Activated naive CD8-positive, alpha-beta T cell treated with anti-CD3 and anti-CD28 coated beads, Interleukin-2, amount 10 ng/mL, durations not matched to agents 7 days and 5 days (primary cell): ENCODE measurements around the gene CDS2. TPM values are rescaled to one million over a fixed set of nuclear protein-coding genes. Genes with fewer than 3 reads are reported as not detected.
A peak's percentile ranks its signal among the peaks of the same experiment; 100 is the strongest.

Experiments used
- ATAC-seq: fragments of 150-1000 bp; cut with Tn5 transposase; one replicate; pipeline ENCODE4 v1.10.0; 2021; ENCODE audit warnings: low read depth, moderate library complexity
- POLR2A ChIA-PET: fragments of 350-600 bp; sonication (Branson Sonifier 250); formaldehyde crosslinking; loops from one replicate; lab custom pipeline; 2021; ENCODE audit warnings: antibody characterized with exemption; lab: Charles Lee
- DNase-seq: peaks from one replicate; pipeline ENCODE4 v3.0.0; 2021
- H3K27ac Mint-ChIP-seq: one replicate; pipeline ENCODE4 v1.8.0; 2022; ENCODE audit warnings: mild to moderate bottlenecking, mixed read lengths
- H3K27me3 Mint-ChIP-seq: one replicate; pipeline ENCODE4 v1.8.0; 2022; ENCODE audit warnings: mild to moderate bottlenecking, moderate library complexity, mixed read lengths
- H3K36me3 Mint-ChIP-seq: one replicate; pipeline ENCODE4 v1.8.0; 2021; ENCODE audit warnings: mild to moderate bottlenecking, mixed read lengths
- H3K4me1 Mint-ChIP-seq: one replicate; pipeline ENCODE4 v1.8.0; 2021; ENCODE audit warnings: mixed read lengths
- H3K4me3 Mint-ChIP-seq: one replicate; pipeline ENCODE4 v1.8.0; 2022; ENCODE audit warnings: mild to moderate bottlenecking, moderate library complexity, mixed read lengths
- H3K9me3 Mint-ChIP-seq: one replicate; pipeline ENCODE4 v1.8.0; 2021; ENCODE audit warnings: mixed read lengths
- total RNA-seq, 2 experiments: library from RNA; stranded (reverse); gene quantifications; one replicate each; pipeline ENCODE4 v1.2.3, GENCODE V29; 2021

CDS2 gene
- total RNA-seq, 2 experiments from 2014 or later = 59.1 to 59.2 TPM

- no peaks in the 10 kb centered on the region for H3K9me3 Mint-ChIP-seq
- ATAC-seq (no peak), DNase-seq (no peak)
- H3K4me3 Mint-ChIP-seq = no peak overlapping the region
- peaks cover 3% of the 10 kb centered on the region for H3K4me1 Mint-ChIP-seq
- H3K27me3 Mint-ChIP-seq = no peaks in the 10 kb centered on the region
- H3K27ac Mint-ChIP-seq = no peak overlapping the region
- POLR2A ChIA-PET = no interaction called here
- H3K36me3 Mint-ChIP-seq = peaks cover 10% of the 10 kb centered on the region
These were observed 55.1 kb downstream of the CDS2 start for GRCh38 chr20:5181958-5182357.

GRCh38 chr20:5182615-5183254 is 55.9 kb downstream of the CDS2 start:
- Mint-ChIP-seq H3K9me3 (no peaks in the 10 kb centered on the region), H3K27ac (no peak overlapping the region), H3K4me3 (no peak overlapping the region), H3K36me3 (peaks cover 10% of the 10 kb centered on the region), H3K4me1 (peaks cover 3% of the 10 kb centered on the region), H3K27me3 (no peaks in the 10 kb centered on the region)
- POLR2A ChIA-PET = no interaction called here
- no peak for ATAC-seq
- DNase-seq = no peak

GRCh38 chr20:5183731-5184474 is 57.1 kb downstream of the CDS2 start:
- Mint-ChIP-seq H3K36me3 (peaks cover 4% of the 10 kb centered on the region), H3K4me1 (peaks cover 1% of the 10 kb centered on the region), H3K27me3 (no peaks in the 10 kb centered on the region), H3K9me3 (no peaks in the 10 kb centered on the region), H3K4me3 (no peak overlapping the region), H3K27ac (no peak overlapping the region)
- POLR2A ChIA-PET = no interaction called here
- ATAC-seq (no peak), DNase-seq (no peak)

GRCh38 chr20:5184684-5185083 is 57.9 kb downstream of the CDS2 start:
- no peaks in the 10 kb centered on the region for H3K4me1 Mint-ChIP-seq
- no peak for DNase-seq
- POLR2A ChIA-PET = no interaction called here

GRCh38 chr20:5187122-5187521 is 60.3 kb downstream of the CDS2 start:
- POLR2A ChIA-PET = no interaction called here
- DNase-seq (no peak), ATAC-seq (no peak)
- Mint-ChIP-seq H3K27ac (no peak overlapping the region), H3K4me3 (no peak overlapping the region), H3K27me3 (no peaks in the 10 kb centered on the region), H3K9me3 (no peaks in the 10 kb centered on the region), H3K36me3 (peaks cover 9% of the 10 kb centered on the region), H3K4me1 (peaks cover 2% of the 10 kb centered on the region)

More at GRCh38 chr20:5184684-5185083, 57.9 kb downstream of the CDS2 start:
- H3K27me3 Mint-ChIP-seq = no peaks in the 10 kb centered on the region
- H3K9me3 Mint-ChIP-seq = no peaks in the 10 kb centered on the region
- ATAC-seq = no peak
- no peak overlapping the region for H3K4me3 Mint-ChIP-seq
- peaks cover 9% of the 10 kb centered on the region for H3K36me3 Mint-ChIP-seq
- H3K27ac Mint-ChIP-seq = no peak overlapping the region

- Mint-ChIP-seq H3K36me3 (peaks cover 7% of the 10 kb centered on the region), H3K9me3 (no peaks in the 10 kb centered on the region), H3K27me3 (no peaks in the 10 kb centered on the region), H3K4me1 (peaks cover 5% of the 10 kb centered on the region), H3K27ac (no peak overlapping the region), H3K4me3 (no peak overlapping the region)
- DNase-seq (no peak), ATAC-seq (no peak)
- POLR2A ChIA-PET = no interaction called here
These were observed 61.9 kb downstream of the CDS2 start for GRCh38 chr20:5188736-5189135.

- POLR2A ChIA-PET = interaction anchor here (0.6 to 3.6 kb wide), 2 partner anchors 63 to 74 kb away, joined by 3 to 22 read pairs; partner anchors contain the start of gene CDS2
- no peaks in the 10 kb centered on the region for H3K9me3 Mint-ChIP-seq
- no peaks in the 10 kb centered on the region for H3K27me3 Mint-ChIP-seq
- peak overlapping the region; percentile 64 for H3K27ac Mint-ChIP-seq
- no peak for DNase-seq
- ATAC-seq = no peak
- H3K36me3 Mint-ChIP-seq = peaks cover 7% of the 10 kb centered on the region
- peaks cover 5% of the 10 kb centered on the region for H3K4me1 Mint-ChIP-seq
- no peak overlapping the region for H3K4me3 Mint-ChIP-seq
These were observed 63.1 kb downstream of the CDS2 start for GRCh38 chr20:5189917-5190316.

GRCh38 chr20:5190444-5190843 is 63.6 kb downstream of the CDS2 start:
- H3K4me3 Mint-ChIP-seq = no peak overlapping the region
- H3K4me1 Mint-ChIP-seq = peaks cover 5% of the 10 kb centered on the region
- DNase-seq = no peak
- H3K36me3 Mint-ChIP-seq = peaks cover 7% of the 10 kb centered on the region
- peak overlapping the region; percentile 64 for H3K27ac Mint-ChIP-seq
- no peaks in the 10 kb centered on the region for H3K27me3 Mint-ChIP-seq
- POLR2A ChIA-PET = interaction anchor here (0.6 to 3.6 kb wide), 2 partner anchors 64 to 74 kb away, joined by 3 to 22 read pairs; partner anchors contain the start of gene CDS2
- H3K9me3 Mint-ChIP-seq = no peaks in the 10 kb centered on the region
- no peak for ATAC-seq

- Mint-ChIP-seq H3K36me3 (peaks cover 7% of the 10 kb centered on the region), H3K4me1 (peaks cover 5% of the 10 kb centered on the region), H3K4me3 (no peak overlapping the region), H3K9me3 (no peaks in the 10 kb centered on the region), H3K27ac (peak overlapping the region; percentile 69), H3K27me3 (no peaks in the 10 kb centered on the region)
- ATAC-seq (peak; percentile 74), DNase-seq (no peak)
- POLR2A ChIA-PET = interaction anchor here (1.1 to 3.6 kb wide), 2 partner anchors 65 to 72 kb away, joined by 8 to 22 read pairs; partner anchors contain the start of genes CDS2 and PCNA
These were observed 65.2 kb downstream of the CDS2 start for GRCh38 chr20:5191829-5192569.

- no peak for ATAC-seq
- no peaks in the 10 kb centered on the region for H3K27me3 Mint-ChIP-seq
- no peaks in the 10 kb centered on the region for H3K9me3 Mint-ChIP-seq
- POLR2A ChIA-PET = interaction anchor here (1.1 to 3.6 kb wide), 2 partner anchors 66 to 73 kb away, joined by 8 to 22 read pairs; partner anchors contain the start of genes CDS2 and PCNA
- peaks cover 5% of the 10 kb centered on the region for H3K4me1 Mint-ChIP-seq
- no peak for DNase-seq
- peak overlapping the region; percentile 14 for H3K27ac Mint-ChIP-seq
- H3K4me3 Mint-ChIP-seq = no peak overlapping the region
- peaks cover 7% of the 10 kb centered on the region for H3K36me3 Mint-ChIP-seq
These were observed 66.0 kb downstream of the CDS2 start for GRCh38 chr20:5192570-5193431.

- Mint-ChIP-seq H3K9me3 (no peaks in the 10 kb centered on the region), H3K4me1 (peaks cover 5% of the 10 kb centered on the region), H3K27me3 (no peaks in the 10 kb centered on the region), H3K27ac (no peak overlapping the region), H3K36me3 (peaks cover 14% of the 10 kb centered on the region), H3K4me3 (no peak overlapping the region)
- POLR2A ChIA-PET = no interaction called here
- ATAC-seq (no peak), DNase-seq (no peak)
These were observed 68.8 kb downstream of the CDS2 start for GRCh38 chr20:5195655-5196054.

- no peak overlapping the region for H3K27ac Mint-ChIP-seq
- peaks cover 5% of the 10 kb centered on the region for H3K4me1 Mint-ChIP-seq
- POLR2A ChIA-PET = no interaction called here
- no peak for ATAC-seq
- H3K4me3 Mint-ChIP-seq = no peak overlapping the region
- H3K9me3 Mint-ChIP-seq = no peaks in the 10 kb centered on the region
- no peaks in the 10 kb centered on the region for H3K27me3 Mint-ChIP-seq
- no peak for DNase-seq
- H3K36me3 Mint-ChIP-seq = peaks cover 14% of the 10 kb centered on the region
These were observed 69.3 kb downstream of the CDS2 start for GRCh38 chr20:5196149-5196548.
